Measurements from ENCODE around the gene DNAH12. TPM values are rescaled to one million over a fixed set of nuclear protein-coding genes. Genes with fewer than 3 reads are reported as not detected.

DNAH12 gene
- polyA plus RNA-seq, 3 donors = 0.03 TPM; not detected in 2

- peak overlapping the region; percentile 95 for H3K9ac ChIP-seq (ENCODE audit: insufficient read depth, low read length, poor library complexity, severe bottlenecking)
- no peaks in the 10 kb centered on the region for H3K27me3 ChIP-seq (ENCODE audit: control insufficient read depth in 2 of 2, insufficient read depth in 2 of 2, low read length in 2 of 2)
- H3K79me2 ChIP-seq (ENCODE audit: insufficient read depth, low read length) = peaks cover 48% of the 10 kb centered on the region
- peaks cover 13% of the 10 kb centered on the region for H4K20me1 ChIP-seq (ENCODE audit: insufficient read depth, low read length)
- intact Hi-C loops (cut with micrococcal nuclease) = loop anchor here (2.0 to 5.0 kb wide), 3 partner anchors 40 to 200 kb away; partner anchors contain the start of genes ARF4 (in 2 of the 2) and SLMAP (in 1 of the 2)
- Mint-ChIP-seq H3K27ac (peak overlapping the region; percentile 96 to 100 (median 99)), H3K4me1 (peaks cover 32% of the 10 kb centered on the region), H3K36me3 (peaks cover 15 to 25% of the 10 kb centered on the region in 2 donors), H3K27me3 (ENCODE audit: low read depth in 3 of 3) (no peaks in the 10 kb centered on the region), H3K4me3 (peak overlapping the region; percentile 97 to 99), H3K9me3 (no peaks in the 10 kb centered on the region)
- peak overlapping the region; percentile 94 to 96 for H3K27ac ChIP-seq (ENCODE audit: low read depth in 1 of 2, low read length in 2 of 2)
- no peaks in the 10 kb centered on the region for H3K9me3 ChIP-seq (replicated peaks in 1 of 2; ENCODE audit: control insufficient read depth in 1 of 2, insufficient read depth in 1 of 2, low read length in 2 of 2)
- peak; percentile 19 to 44 (median 30) for DNase-seq
- TF ChIP-seq CTCF (IDR thresholded peaks at IDR 0.05) = no peak
- peak overlapping the region; percentile 73 to 94 (median 86) for H3K4me3 ChIP-seq (replicated peaks in 1 of 3; ENCODE audit: low read depth in 2 of 3, low read length in 3 of 3)
- peak overlapping the region; percentile 100 for H2AFZ ChIP-seq (ENCODE audit: insufficient read depth, low read depth, low read length, poor library complexity, severe bottlenecking)
- peak overlapping the region; percentile 87 for H3K4me2 ChIP-seq (replicated peaks; ENCODE audit: extremely low read depth, low read length, poor library complexity, severe bottlenecking)
- peaks cover 25 to 27% of the 10 kb centered on the region in 2 donors for H3K4me1 ChIP-seq (ENCODE audit: control insufficient read depth in 1 of 2, insufficient read depth in 2 of 2, low read length in 2 of 2)
- WGBS (ENCODE audit: insufficient coverage) = under 1% methylated on average over 26 of the region's 29 CpGs
- peaks cover 23 to 33% of the 10 kb centered on the region in 2 donors for H3K36me3 ChIP-seq (replicated peaks in 1 of 2; ENCODE audit: control insufficient read depth in 1 of 2, insufficient read depth in 2 of 2, low read length in 2 of 2)
Observed at GRCh38 chr3:57557085-57557537, 13.0 kb upstream of the DNAH12 start.

- H3K27me3 Mint-ChIP-seq (ENCODE audit: low read depth in 3 of 3) = no peaks in the 10 kb centered on the region
Observed at GRCh38 chr3:57556459-57557084, 12.4 kb upstream of the DNAH12 start.

More at GRCh38 chr3:57556459-57557084, 12.4 kb upstream of the DNAH12 start:
- Mint-ChIP-seq H3K9me3 (no peaks in the 10 kb centered on the region), H3K4me1 (peaks cover 32% of the 10 kb centered on the region), H3K27ac (peak overlapping the region; percentile 96 to 100 (median 99)), H3K36me3 (peaks cover 15 to 25% of the 10 kb centered on the region in 2 donors), H3K4me3 (peak overlapping the region; percentile 97 to 99)
- peaks cover 18 to 28% of the 10 kb centered on the region in 2 donors for H3K36me3 ChIP-seq (replicated peaks in 1 of 2; ENCODE audit: control insufficient read depth in 1 of 2, insufficient read depth in 2 of 2, low read length in 2 of 2)
- H3K27me3 ChIP-seq (ENCODE audit: control insufficient read depth in 2 of 2, insufficient read depth in 2 of 2, low read length in 2 of 2) = no peaks in the 10 kb centered on the region
- WGBS (ENCODE audit: insufficient coverage) = under 1% methylated on average over 48 of the region's 54 CpGs
- H3K4me2 ChIP-seq (replicated peaks; ENCODE audit: extremely low read depth, low read length, poor library complexity, severe bottlenecking) = peak overlapping the region; percentile 87
- peaks cover 13% of the 10 kb centered on the region for H4K20me1 ChIP-seq (ENCODE audit: insufficient read depth, low read length)
- peaks cover 25 to 27% of the 10 kb centered on the region in 2 donors for H3K4me1 ChIP-seq (ENCODE audit: control insufficient read depth in 1 of 2, insufficient read depth in 2 of 2, low read length in 2 of 2)
- TF ChIP-seq CTCF (IDR thresholded peaks at IDR 0.05) = no peak
- H3K27ac ChIP-seq (ENCODE audit: low read depth in 1 of 2, low read length in 2 of 2) = peak overlapping the region; percentile 94 to 96
- intact Hi-C loops (cut with micrococcal nuclease) = loop anchor here (2.0 to 5.0 kb wide), 3 partner anchors 40 to 201 kb away; partner anchors contain the start of genes ARF4 (in 2 of the 2) and SLMAP (in 1 of the 2)
- peak in 2 of 3 donors; percentile 4 to 23 for DNase-seq
- peaks cover 46% of the 10 kb centered on the region for H3K79me2 ChIP-seq (ENCODE audit: insufficient read depth, low read length)
- peak overlapping the region; percentile 73 to 94 (median 86) for H3K4me3 ChIP-seq (replicated peaks in 1 of 3; ENCODE audit: low read depth in 2 of 3, low read length in 3 of 3)
- H2AFZ ChIP-seq (ENCODE audit: insufficient read depth, low read depth, low read length, poor library complexity, severe bottlenecking) = peak overlapping the region; percentile 100
- no peaks in the 10 kb centered on the region for H3K9me3 ChIP-seq (replicated peaks in 1 of 2; ENCODE audit: control insufficient read depth in 1 of 2, insufficient read depth in 1 of 2, low read length in 2 of 2)
- peak overlapping the region; percentile 95 for H3K9ac ChIP-seq (ENCODE audit: insufficient read depth, low read length, poor library complexity, severe bottlenecking)

All from CD14-positive monocyte (primary cell).